GM12878 (cell line): Measurements from ENCODE around the gene MAP4K5. TPM values are rescaled to one million over a fixed set of nuclear protein-coding genes. Genes with fewer than 3 reads are reported as not detected.
A peak's percentile ranks its signal among the peaks of the same experiment; 100 is the strongest.

Experiments used
- ATAC-seq: fragments of 200-7000 bp; cut with Tn5 transposase; 3 replicates; pipeline ENCODE4 v1.9.1; 2020; ENCODE audit warnings: mild to moderate bottlenecking, moderate library complexity
- BruUV-seq: library from RNA; stranded (reverse); fragments of 400-500 nt; replicated peaks from 2 replicates; lab custom pipeline; 2021; lab: Mats Ljungman, UMichigan
- CTCF ChIA-PET: fragments of 300-600 bp; sonication (Branson Sonifier 250); formaldehyde crosslinking; extraction: SDS; loops from one replicate; lab custom pipeline; 2021; ENCODE audit warnings: inconsistent platforms; lab: Yijun Ruan, JAX
- POLR2A ChIA-PET: fragments of 350-600 bp; formaldehyde crosslinking; extraction: SDS; loops from one replicate; lab custom pipeline; 2021; ENCODE audit warnings: inconsistent platforms; lab: Charles Lee
- RAD21 ChIA-PET: fragments of 300-600 bp; sonication (Branson Sonifier 250); formaldehyde crosslinking; loops from one replicate; lab custom pipeline; 2023; ENCODE audit warnings: antibody characterized with exemption; ENCODE audit not compliant: unreplicated experiment; lab: Charles Lee
- SMC1A ChIA-PET: fragments of 300-600 bp; sonication (Branson Sonifier 250); formaldehyde crosslinking; loops from one replicate; lab custom pipeline; 2023; ENCODE audit not compliant: unreplicated experiment, uncharacterized antibody; lab: Charles Lee
- DNase-seq: peaks from one replicate; pipeline ENCODE4 v3.0.0-alpha.2; 2011; ENCODE audit warnings: low read depth, low spot score
- FAIRE-seq: peaks from 3 replicates; lab custom pipeline; 2011; peaks lifted over from hg19 to GRCh38; lab: Jason Lieb, UNC
- H2AFZ ChIP-seq: 2 replicates; pipeline ENCODE4 v1.6.0; 2011; ENCODE audit warnings: low read depth, low read length, control low read depth; ENCODE audit not compliant: control insufficient read depth
- H3K27ac ChIP-seq: 2 replicates; pipeline ENCODE4 v1.5.1; 2011; ENCODE audit warnings: control low read depth; ENCODE audit not compliant: control insufficient read depth, insufficient read depth
- H3K27me3 ChIP-seq, 2 experiments: replicated peaks in 1 of 2; 2 replicates each; pipeline versions ENCODE4 v1.6.0 to v1.6.1; 2011; ENCODE audit warnings: low read length in 1 of 2; ENCODE audit not compliant: control insufficient read depth in 2 of 2, insufficient read depth in 2 of 2
- H3K36me3 ChIP-seq, 2 experiments: 2 replicates each; pipeline ENCODE4 v1.5.1; 2011; ENCODE audit warnings: low read length in 1 of 2; ENCODE audit not compliant: control insufficient read depth in 2 of 2, insufficient read depth in 2 of 2
- H3K4me1 ChIP-seq: 2 replicates; pipeline ENCODE4 v1.6.1; 2011; ENCODE audit warnings: mild to moderate bottlenecking, low read length, moderate library complexity, mixed read lengths; ENCODE audit not compliant: control insufficient read depth, insufficient read depth
- H3K4me2 ChIP-seq: 2 replicates; pipeline ENCODE4 v1.6.0; 2011; ENCODE audit warnings: control low read depth; ENCODE audit not compliant: control insufficient read depth, insufficient read depth
- H3K4me3 ChIP-seq: fragments of 200-600 bp; sonication (generic); 2 replicates; pipeline ENCODE4 v1.5.1; 2016
- H3K79me2 ChIP-seq: 2 replicates; pipeline ENCODE4 v1.6.0; 2011; ENCODE audit warnings: low read length; ENCODE audit not compliant: control insufficient read depth, insufficient read depth
- H3K9ac ChIP-seq: 2 replicates; pipeline ENCODE4 v1.8.0; 2011; ENCODE audit warnings: low read length, control low read depth, mixed read lengths; ENCODE audit not compliant: control insufficient read depth, insufficient read depth
- H3K9me3 ChIP-seq: replicated peaks from 3 replicates; pipeline ENCODE4 v1.5.1; 2011; ENCODE audit warnings: mild to moderate bottlenecking, low read length; ENCODE audit not compliant: control insufficient read depth, insufficient read depth
- H4K20me1 ChIP-seq: 2 replicates; pipeline ENCODE4 v1.6.0; 2011; ENCODE audit not compliant: control insufficient read depth, insufficient read depth
- BCL11A ChIP-seq: IDR thresholded peaks from 2 replicates; pipeline ENCODE4 v1.6.1; 2011; ENCODE audit warnings: low read depth, low read length
- JUNB ChIP-seq: IDR thresholded peaks from 2 replicates; pipeline ENCODE4 v1.6.1; 2016; ENCODE audit warnings: antibody characterized with exemption, mild to moderate bottlenecking
- NFIC ChIP-seq: IDR thresholded peaks from 2 replicates; pipeline ENCODE4 v1.6.1; 2012; ENCODE audit warnings: low read depth, mild to moderate bottlenecking, inconsistent platforms, low read length, moderate library complexity
- TCF12 ChIP-seq: IDR thresholded peaks from 2 replicates; pipeline ENCODE4 v1.6.1; 2011; ENCODE audit warnings: low read depth, mild to moderate bottlenecking, low read length
- TCF3 ChIP-seq: IDR thresholded peaks from 2 replicates; pipeline ENCODE4 v1.6.1; 2012; ENCODE audit warnings: low read depth, mild to moderate bottlenecking, low read length, borderline replicate concordance; ENCODE audit not compliant: insufficient read depth
- TCF7 ChIP-seq: IDR thresholded peaks from 2 replicates; pipeline ENCODE4 v1.6.1; 2014; ENCODE audit warnings: antibody characterized with exemption, borderline replicate concordance
- ZNF384 ChIP-seq: IDR thresholded peaks from 2 replicates; pipeline ENCODE4 v1.6.1; 2012; ENCODE audit warnings: low read depth, mild to moderate bottlenecking, low read length, improper control_type of control experiment, borderline replicate concordance
- WGBS: methylation state at CpG from one replicate; pipeline ENCODE4 v1.1.6; 2016; ENCODE audit warnings: low lambda C conversion rate; ENCODE audit not compliant: insufficient replicate concordance, insufficient coverage; ENCODE audit errors: missing lambda C conversion rate; 5-methylcytosine and 5-hydroxymethylcytosine counted together
- in situ Hi-C: fragments of 300-500 bp; cut with MboI; formaldehyde crosslinking; loops from 9 replicates; pipeline ENCODE4 v1.14.3; 2018; ENCODE audit warnings: mixed read lengths
- intact Hi-C: fragments of 100-400 bp; cut with micrococcal nuclease; formaldehyde crosslinking; loops from one replicate; pipeline ENCODE4 v1.14.2; 2022; ENCODE audit not compliant: unreplicated experiment
- polyA plus RNA-seq, 11 experiments: library from polyadenylated mRNA; depleted of rRNA in 4 of 11; unstranded in 6 of 11; stranded (reverse) in 5 of 11; fragments of >200 nt; fragmentation: Nextera tagmentation in 4 of 11; fragmentation: Illumina TruSeq in 1 of 11; extraction: Ambion mirVana in 4 of 11; extraction: Trizol in 1 of 11; gene quantifications; 1 replicate in 1 of 11; 2 replicates in 10 of 11; pipeline versions ENCODE4 v1.2.1 to v1.2.3, GENCODE V29; 2011 to 2016; ENCODE audit warnings: inconsistent platforms in 2 of 11, missing spikeins in 2 of 11, low read depth in 1 of 11
- total RNA-seq, 4 experiments: library from RNA; depleted of rRNA in 3 of 4; stranded (reverse); fragments of >200 nt in 3 of 4; fragmentation: Illumina TruSeq in 1 of 4; extraction: Trizol in 1 of 4; gene quantifications; 2 replicates each; pipeline versions ENCODE4 v1.2.1 to v1.2.3, GENCODE V29; 2013 to 2021
- TF ChIP-seq, protein P1 (sequence below): IDR thresholded peaks from 2 replicates; pipeline ENCODE4 v1.6.1; 2012; ENCODE audit warnings: low read depth, low read length, improper control_type of control experiment
- TF ChIP-seq, protein P2 (sequence below): fragments of 450-650 bp; IDR thresholded peaks from 2 replicates; pipeline ENCODE4 v1.6.1; 2017; ENCODE audit warnings: mild to moderate bottlenecking, moderate library complexity

Gene MAP4K5
- total and polyA plus RNA-seq, 10 of the 15 experiments (the other 5 are each of a cell fraction or from before 2014, with no cell fraction given) = 9.1 to 41.3 (median 30.1) TPM

DNA sequence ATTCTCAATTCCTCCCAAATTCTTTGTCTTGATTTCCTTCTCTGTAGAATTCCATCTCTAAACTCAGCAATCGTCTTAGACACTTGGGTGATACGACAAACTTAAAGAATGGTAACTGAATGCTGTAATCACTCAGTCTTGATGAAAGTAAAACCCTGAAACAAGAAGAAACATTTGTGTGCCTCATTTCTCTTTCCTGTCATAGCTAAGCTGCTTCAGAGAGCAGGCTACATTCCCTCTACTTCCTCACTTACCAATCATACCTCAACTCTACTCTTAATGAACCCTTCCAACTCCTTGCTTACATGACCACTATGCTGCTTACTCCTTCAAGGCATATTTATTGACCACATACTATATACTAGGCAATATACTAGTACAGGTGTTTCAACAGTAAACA lies 8.3 kb downstream of the MAP4K5 start (continued):
- TF ChIP-seq TCF3 (no peak), NFIC (peak; percentile 36), TCF7 (no peak), ZNF384 (no peak)
- TF ChIP-seq, protein P1, sequence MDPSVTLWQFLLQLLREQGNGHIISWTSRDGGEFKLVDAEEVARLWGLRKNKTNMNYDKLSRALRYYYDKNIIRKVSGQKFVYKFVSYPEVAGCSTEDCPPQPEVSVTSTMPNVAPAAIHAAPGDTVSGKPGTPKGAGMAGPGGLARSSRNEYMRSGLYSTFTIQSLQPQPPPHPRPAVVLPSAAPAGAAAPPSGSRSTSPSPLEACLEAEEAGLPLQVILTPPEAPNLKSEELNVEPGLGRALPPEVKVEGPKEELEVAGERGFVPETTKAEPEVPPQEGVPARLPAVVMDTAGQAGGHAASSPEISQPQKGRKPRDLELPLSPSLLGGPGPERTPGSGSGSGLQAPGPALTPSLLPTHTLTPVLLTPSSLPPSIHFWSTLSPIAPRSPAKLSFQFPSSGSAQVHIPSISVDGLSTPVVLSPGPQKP = no peak
- TF ChIP-seq, all 136 proteins: peak for 3

DNA sequence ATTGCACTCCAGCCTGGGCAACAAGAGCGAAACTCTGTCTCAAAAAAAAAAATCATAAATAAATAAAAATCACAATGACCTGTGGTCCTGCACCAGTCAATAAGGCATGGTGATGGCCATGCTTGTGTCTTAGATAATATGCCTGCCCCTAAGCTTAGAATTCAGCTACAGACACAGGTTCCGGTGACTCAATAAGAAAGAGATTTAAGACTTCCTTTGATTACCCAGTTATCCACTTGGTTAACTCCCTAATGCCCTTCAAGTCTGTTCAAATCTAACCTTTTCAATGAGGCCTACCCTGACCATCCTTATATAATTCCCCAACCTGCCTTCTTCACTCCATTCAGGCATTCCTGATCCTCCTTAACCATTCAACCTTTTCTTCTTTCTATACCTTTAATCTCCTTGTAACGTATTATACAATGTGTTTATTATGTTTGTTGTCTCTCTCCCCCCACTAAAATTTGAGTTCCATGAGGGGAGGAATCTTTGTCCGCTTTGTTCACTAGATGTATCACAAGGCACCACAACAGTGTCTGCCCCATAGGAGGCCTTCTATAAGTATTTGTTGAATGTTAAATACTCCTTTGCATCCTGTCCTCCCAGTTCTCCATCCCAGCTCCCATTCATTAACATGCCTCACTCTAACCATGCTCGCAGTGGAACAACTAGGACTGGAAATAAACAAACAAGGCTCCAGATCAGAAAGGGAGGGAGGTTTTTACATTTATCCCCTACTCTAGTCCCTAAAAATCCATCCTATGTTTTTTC lies 8.9 kb downstream of the MAP4K5 start:
- ChIA-PET CTCF (interaction anchor here (0.6 to 2.2 kb wide), 5 partner anchors 8 to 202 kb away, joined by 3 to 11 read pairs (median 6); partner anchors contain the start of gene MAP4K5), POLR2A (interaction anchor here (0.6 kb wide), 1 partner anchor 109 kb away, joined by 4 read pairs; no protein-coding TSS in a partner anchor), RAD21 (interaction anchor here (1.0 to 3.3 kb wide), 4 partner anchors 159 to 252 kb away, joined by 3 to 14 read pairs (median 8); no protein-coding TSS in a partner anchor), SMC1A (interaction anchor here (1.0 to 1.6 kb wide), 2 partner anchors 8 to 202 kb away, joined by 3 to 6 read pairs; no protein-coding TSS in a partner anchor)
- peak; percentile 9; the same call in 1 of the 3 replicates for ATAC-seq
- H3K4me2 ChIP-seq = peak overlapping the region; percentile 73
- intact Hi-C loops (loop anchor here (2.0 kb wide), 1 partner anchor 125 kb away; no protein-coding TSS in a partner anchor), in situ Hi-C loops (no loop called here)
- no peaks in the 10 kb centered on the region for H4K20me1 ChIP-seq
- WGBS = 89% methylated on average over 5 of the region's 5 CpGs
- 0 out of 4 replicates have a peak, but pooled peaks cover 0 to 2% of the 10 kb centered on the region in 2 experiments for H3K36me3 ChIP-seq
- no peak for FAIRE-seq
- no peak overlapping the region for H2AFZ ChIP-seq
- peaks cover 38% of the 10 kb centered on the region for H3K4me1 ChIP-seq
- H3K9ac ChIP-seq = no peak overlapping the region
- H3K9me3 ChIP-seq = no peaks in the 10 kb centered on the region
- DNase-seq = no peak
- no peaks in the 10 kb centered on the region for H3K27me3 ChIP-seq
- peaks cover 59% of the 10 kb centered on the region for H3K79me2 ChIP-seq
- no peak overlapping the region for H3K4me3 ChIP-seq
- TF ChIP-seq TCF12 = no peak
- 0 out of 2 replicates have a peak, but pooled peaks have one; percentile 19 for TF ChIP-seq JUNB
- no peak for TF ChIP-seq BCL11A
- TF ChIP-seq, protein P2, sequence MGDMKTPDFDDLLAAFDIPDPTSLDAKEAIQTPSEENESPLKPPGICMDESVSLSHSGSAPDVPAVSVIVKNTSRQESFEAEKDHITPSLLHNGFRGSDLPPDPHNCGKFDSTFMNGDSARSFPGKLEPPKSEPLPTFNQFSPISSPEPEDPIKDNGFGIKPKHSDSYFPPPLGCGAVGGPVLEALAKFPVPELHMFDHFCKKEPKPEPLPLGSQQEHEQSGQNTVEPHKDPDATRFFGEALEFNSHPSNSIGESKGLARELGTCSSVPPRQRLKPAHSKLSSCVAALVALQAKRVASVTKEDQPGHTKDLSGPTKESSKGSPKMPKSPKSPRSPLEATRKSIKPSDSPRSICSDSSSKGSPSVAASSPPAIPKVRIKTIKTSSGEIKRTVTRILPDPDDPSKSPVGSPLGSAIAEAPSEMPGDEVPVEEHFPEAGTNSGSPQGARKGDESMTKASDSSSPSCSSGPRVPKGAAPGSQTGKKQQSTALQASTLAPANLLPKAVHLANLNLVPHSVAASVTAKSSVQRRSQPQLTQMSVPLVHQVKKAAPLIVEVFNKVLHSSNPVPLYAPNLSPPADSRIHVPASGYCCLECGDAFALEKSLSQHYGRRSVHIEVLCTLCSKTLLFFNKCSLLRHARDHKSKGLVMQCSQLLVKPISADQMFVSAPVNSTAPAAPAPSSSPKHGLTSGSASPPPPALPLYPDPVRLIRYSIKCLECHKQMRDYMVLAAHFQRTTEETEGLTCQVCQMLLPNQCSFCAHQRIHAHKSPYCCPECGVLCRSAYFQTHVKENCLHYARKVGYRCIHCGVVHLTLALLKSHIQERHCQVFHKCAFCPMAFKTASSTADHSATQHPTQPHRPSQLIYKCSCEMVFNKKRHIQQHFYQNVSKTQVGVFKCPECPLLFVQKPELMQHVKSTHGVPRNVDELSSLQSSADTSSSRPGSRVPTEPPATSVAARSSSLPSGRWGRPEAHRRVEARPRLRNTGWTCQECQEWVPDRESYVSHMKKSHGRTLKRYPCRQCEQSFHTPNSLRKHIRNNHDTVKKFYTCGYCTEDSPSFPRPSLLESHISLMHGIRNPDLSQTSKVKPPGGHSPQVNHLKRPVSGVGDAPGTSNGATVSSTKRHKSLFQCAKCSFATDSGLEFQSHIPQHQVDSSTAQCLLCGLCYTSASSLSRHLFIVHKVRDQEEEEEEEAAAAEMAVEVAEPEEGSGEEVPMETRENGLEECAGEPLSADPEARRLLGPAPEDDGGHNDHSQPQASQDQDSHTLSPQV = no peak
- TSS peak; percentile 9 for BruUV-seq
- H3K27ac ChIP-seq = no peak overlapping the region
